NCI-H1694 (cell line): ENCODE measurements around the gene BICDL2.
"Not testable (repeated sequence)": the region's sequence is repeated elsewhere in the genome, so short reads cannot be mapped to it uniquely, and the experiment has no call there.

ENCODE experiments used
- DNase-seq: peaks from one replicate; lab custom pipeline; 2025; lab: John Stamatoyannopoulos, UW

Gene BICDL2

GRCh38 chr16:3065069-3065741 lies 28.5 kb upstream of the BICDL2 start, which contains the start of gene IL32:
IL32 (plus strand) TSS chr16:3065640; CDS start chr16:3065812, 172 bp downstream.
- DNase-seq, result no peak

GRCh38 chr16:3063625-3064386 lies 27.1 kb upstream of the BICDL2 start:
- DNase-seq, result no peak

DNA sequence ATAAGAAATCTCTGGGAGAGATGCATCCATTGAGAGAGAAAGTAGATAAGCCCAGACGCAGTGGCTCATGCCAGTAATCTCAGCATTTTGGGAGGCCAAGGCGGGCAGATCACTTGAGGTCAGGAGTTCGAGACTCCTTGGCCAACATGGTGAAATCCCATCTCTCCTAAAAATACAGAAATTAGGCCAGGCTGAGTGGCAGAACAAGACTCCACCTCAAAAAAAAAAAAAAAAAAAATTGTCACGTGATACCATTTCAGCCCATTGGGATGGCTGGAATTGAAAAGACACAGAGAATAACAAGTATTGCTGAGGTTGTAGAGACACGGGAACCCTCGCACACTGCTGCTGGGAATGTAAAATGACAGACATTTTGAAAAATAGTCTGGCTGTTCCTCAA lies 25.8 kb upstream of the BICDL2 start:
- DNase-seq, result no peak

- no peak for DNase-seq
Measured at GRCh38 chr16:3060339-3061127, 23.8 kb upstream of the BICDL2 start.

- DNase-seq, result no peak
Measured at GRCh38 chr16:3059723-3060242, 23.0 kb upstream of the BICDL2 start.

DNA sequence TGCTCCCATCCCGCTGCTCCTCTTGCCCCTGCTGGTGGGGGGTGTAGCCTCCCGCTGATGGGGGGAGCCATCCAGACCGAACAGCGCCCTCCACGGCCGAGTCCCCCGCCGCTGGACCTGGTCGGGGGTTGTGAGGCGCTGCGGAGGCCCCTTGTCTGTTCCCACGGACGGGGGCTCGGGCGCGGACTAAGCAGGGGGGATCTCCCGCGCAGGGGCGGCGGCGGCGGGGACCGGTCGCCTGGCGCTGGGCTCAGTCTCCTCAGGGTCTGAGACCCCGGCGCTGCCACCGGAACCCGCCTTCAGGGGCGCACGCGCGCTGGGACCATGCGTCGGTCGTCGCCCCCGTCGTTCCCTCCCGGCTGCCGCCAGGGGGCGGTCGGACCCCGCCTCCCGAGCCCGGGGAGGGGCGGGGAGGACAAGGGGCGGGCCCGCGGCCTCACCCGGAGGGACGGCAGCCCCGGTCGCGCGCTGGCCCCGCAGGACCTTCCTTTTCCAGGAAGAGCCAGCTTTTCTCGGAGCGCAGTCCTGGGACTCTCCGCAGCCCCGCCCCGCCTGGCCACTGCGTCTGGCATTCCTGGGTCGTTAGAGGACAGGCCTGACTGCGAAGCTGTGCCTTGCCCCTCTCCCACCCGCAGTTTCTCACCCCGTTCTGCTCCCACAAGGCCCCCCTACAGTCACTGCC lies 22.4 kb upstream of the BICDL2 start:
- DNase-seq, result no peak

DNA sequence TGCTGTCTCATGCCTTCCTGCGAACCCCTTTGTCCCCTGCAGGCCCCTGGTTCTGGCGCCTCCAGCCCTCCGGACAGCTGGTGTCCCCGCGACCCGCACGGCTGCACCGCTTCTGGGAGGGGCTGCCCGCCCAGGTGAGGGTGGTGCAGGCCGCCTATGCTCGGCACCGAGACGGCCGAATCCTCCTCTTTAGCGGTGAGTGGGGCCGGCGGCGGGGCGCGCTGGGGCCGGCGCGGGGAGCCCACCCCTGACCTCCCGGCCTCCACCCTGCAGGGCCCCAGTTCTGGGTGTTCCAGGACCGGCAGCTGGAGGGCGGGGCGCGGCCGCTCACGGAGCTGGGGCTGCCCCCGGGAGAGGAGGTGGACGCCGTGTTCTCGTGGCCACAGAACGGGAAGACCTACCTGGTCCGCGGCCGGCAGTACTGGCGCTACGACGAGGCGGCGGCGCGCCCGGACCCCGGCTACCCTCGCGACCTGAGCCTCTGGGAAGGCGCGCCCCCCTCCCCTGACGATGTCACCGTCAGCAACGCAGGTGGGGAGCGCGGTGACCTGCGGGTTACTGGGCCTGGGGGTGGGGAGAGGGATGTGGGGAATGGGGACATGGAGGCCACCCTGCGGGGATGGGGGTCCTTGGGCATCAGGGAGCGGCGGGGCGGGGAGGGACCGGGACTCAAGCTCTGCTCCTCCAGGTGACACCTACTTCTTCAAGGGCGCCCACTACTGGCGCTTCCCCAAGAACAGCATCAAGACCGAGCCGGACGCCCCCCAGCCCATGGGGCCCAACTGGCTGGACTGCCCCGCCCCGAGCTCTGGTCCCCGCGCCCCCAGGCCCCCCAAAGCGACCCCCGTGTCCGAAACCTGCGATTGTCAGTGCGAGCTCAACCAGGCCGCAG lies 21.6 kb upstream of the BICDL2 start:
- DNase-seq, result no peak

DNA sequence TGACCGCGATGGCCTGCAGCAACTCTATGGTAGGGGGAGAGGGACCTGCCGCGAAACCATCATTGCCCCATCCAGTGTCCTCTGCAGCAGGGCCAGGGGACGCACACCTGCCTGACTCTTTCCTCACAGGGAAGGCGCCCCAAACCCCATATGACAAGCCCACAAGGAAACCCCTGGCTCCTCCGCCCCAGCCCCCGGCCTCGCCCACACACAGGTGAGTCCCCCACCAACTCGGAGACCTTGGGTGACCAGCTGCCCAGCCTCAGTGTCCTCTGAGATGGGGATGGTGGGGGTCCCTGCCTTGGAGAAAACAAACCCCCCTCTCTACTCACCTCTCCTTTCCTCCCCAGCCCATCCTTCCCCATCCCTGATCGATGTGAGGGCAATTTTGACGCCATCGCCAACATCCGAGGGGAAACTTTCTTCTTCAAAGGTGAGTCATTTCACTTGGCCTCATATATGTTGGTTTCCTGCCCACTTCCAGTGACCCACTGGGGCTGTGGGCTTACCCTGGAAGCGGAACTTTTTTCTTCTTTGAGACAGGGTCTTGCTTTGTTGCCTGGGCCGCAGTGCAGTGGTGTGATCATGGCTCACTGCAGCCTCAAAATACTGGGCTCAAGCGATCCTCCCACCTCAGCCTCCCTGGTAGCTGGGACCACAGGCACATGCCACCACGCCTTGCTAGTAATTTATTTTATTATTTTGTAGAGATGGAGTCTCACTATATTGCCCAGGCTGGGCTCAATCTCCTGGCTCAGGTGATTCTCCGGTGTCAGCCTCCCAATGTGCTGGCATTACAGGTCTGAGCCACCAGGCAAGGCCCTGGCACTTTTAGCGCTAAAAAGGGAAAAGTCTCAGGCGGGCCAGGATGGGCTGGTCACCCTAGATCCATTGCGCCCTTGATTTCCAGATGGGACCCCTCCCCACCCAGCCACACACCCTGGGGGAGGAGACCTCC lies 20.7 kb upstream of the BICDL2 start:
- DNase-seq, result no peak

- no peak for DNase-seq
Measured at GRCh38 chr16:3056336-3057180, 19.8 kb upstream of the BICDL2 start.

DNA sequence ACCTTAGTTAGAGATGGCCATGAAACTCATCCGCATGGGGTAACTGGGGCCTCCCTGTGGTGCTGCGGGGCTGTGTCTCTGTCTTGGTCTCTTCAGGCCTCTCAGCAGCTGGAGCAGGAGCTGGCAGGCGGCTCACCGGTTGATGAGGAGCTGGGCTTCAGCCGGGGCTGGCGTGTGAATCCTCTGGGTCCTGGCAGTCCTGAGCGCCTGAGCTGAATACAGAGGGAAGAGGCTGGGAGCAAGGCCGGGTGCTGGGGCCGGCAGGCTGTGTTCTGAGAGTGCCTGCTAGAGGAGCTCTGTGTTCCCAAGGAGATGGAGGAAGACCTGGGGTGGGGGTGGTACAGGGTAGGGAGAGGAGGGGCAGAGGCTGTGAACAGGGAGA lies 19.0 kb upstream of the BICDL2 start:
- not testable (repeated sequence) for DNase-seq

DNA sequence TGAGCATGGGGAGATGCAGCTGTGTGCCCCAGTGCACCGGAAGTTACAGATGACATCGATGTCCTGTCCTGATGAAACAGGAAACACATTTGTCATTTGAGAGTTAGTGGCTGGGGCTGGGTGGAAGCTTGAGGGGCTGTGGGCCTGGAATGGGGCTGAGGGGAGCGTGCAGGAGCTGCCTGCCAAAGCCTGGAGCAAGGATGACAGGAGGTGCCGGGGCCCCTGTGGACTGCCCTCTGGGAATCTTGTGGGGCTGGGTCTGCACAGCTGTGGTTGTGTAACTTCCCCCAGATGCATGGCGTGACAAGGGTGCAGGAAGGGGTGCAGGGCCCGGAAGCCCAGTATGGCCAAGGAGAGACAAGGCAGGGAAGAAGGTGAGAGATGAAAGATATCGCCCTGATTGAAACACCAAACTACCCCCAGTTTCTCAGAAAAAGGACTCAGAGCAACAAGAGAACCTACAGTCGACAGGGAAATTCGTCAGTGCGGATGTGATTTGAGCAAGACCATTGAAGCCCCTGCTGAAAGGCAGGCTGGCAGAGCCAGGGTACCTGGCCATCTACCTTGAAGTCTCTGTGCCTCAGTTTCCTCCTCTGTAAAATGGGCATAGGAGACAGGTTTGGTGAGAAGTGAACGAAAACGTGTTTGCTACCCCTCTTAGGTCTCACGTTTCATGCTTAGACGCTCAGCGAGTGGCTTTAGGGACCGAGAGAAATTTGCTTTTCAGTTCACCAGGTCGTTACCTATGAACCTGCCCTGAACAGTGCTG lies 18.4 kb upstream of the BICDL2 start:
- DNase-seq, result no peak

DNA sequence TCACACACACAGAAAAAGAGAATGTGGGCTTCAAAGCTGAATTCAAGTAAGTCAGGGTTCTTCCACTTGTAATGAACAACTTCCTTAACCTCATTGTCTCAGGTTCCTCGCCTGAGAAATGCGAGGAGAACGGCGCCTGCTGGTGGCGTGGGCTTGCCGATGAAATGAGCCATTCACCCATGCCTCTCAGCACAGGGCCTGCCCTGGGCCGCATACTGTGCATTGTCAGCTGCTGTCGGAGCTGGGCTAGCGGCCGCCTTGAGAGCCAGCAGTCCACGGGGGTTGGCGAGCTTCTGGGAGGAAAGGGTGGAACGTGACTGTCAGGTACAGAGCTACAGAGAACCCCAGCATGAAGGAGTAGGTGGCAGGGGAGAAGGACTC lies 16.6 kb upstream of the BICDL2 start:
- DNase-seq, result not testable (repeated sequence)

DNA sequence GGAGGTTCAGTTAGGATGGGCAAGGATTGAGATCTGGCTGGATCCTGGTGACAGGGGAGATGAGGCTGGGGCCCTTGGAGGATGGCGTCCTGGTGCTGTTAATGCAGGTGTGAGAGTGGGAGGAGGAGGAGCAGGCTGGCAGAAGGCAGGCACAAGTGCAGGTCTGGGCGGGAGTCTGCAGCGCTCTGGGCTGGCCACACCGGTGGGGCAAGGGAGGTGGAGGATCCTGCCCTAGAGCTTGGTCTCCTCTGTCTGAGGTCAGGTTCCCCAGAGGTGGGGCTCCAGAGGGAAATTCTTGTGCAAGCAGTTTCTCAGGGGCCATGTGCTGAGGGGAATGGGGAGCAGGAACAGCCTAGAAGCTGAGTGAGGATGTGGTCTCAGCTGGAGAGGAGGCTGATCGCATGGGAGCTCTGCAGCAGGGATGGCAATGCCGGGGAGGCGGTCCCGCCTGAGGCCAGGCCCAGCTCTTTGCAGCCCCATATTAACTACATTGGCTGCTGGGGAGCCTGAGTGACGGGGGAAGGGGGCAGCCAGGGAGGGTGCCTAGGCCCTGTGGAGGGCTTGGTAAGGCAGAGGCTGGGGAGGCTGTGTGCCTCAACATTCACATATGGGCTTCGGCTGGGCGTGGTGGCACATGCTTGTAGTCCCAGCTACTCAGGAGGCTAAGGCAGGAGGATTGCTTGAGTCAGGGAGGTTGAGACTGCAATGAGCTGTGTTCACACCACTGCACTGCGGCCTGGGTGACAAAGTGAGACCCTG lies 16.0 kb upstream of the BICDL2 start:
- DNase-seq, result not testable (repeated sequence)

DNA sequence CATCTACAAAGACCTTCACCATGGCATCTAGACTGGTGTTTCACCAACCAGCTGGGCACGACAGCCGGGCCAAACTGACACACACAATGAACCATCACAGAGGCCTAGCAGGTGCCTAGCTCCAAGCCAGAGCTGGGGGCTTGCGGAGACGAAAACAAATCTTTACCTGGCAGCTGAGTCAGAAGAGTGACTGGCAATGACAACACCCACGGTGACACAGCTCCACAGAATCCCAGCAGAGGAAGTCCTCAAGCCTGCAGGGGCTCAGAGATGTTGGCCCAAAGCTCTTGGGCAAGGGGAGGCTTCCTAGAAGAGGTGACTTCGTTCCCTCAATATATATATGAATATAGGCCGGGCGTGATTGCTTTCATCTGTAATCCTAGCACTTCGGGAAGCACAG lies 14.8 kb upstream of the BICDL2 start:
- DNase-seq, result no peak

DNA sequence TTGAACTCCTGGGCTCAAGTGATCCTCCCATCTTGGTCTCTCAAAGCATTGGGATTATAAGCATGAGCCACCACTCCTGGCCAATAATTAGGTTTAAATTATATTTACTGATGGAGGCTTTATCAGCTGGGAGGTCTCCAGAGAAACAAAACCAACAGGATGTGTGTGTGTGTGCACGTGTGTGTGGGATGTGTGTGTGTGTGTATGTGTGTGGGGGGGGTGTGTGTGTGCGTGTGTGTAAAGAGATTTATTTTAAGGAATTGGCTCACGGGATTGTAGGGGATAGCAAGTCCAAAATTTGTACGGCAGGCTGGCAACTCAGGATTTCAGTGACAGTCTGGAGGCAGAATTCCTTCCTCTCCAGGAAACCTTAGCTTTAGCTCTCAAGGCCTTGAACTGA lies 14.3 kb upstream of the BICDL2 start:
- DNase-seq, result no peak

GRCh38 chr16:3050487-3050886 lies 13.7 kb upstream of the BICDL2 start:
- no peak for DNase-seq

- no peak for DNase-seq
Measured at GRCh38 chr16:3049921-3050481, 13.3 kb upstream of the BICDL2 start.
